Measurements from ENCODE around the gene TUBB8.

TUBB8 gene

GRCh38 chr10:91313-91712 is 42.2 kb upstream of the TUBB8 start:
- TF ChIP-seq CTCF (IDR thresholded peaks at IDR 0.05; ENCODE audit: borderline replicate concordance, control extremely low read depth, extremely low read depth, insufficient read depth, missing control alignments) = no peak
- no peak for DNase-seq (ENCODE audit: low spot score)
- in situ Hi-C loops (cut with MboI; ENCODE audit: low sequenced_read_pairs, unreplicated experiment) = no loop called here

- in situ Hi-C loops (cut with MboI; ENCODE audit: low sequenced_read_pairs, unreplicated experiment) = no loop called here
- no peak for TF ChIP-seq CTCF (IDR thresholded peaks at IDR 0.05; ENCODE audit: borderline replicate concordance, control extremely low read depth, extremely low read depth, insufficient read depth, missing control alignments)
- no peak for DNase-seq (ENCODE audit: low spot score)
Observed at GRCh38 chr10:90161-90560, 41.1 kb upstream of the TUBB8 start.

- no peak for DNase-seq (ENCODE audit: low spot score)
- in situ Hi-C loops (cut with MboI; ENCODE audit: low sequenced_read_pairs, unreplicated experiment) = no loop called here
- no peak for TF ChIP-seq CTCF (IDR thresholded peaks at IDR 0.05; ENCODE audit: borderline replicate concordance, control extremely low read depth, extremely low read depth, insufficient read depth, missing control alignments)
Observed at GRCh38 chr10:89248-89647, 40.2 kb upstream of the TUBB8 start.

DNA sequence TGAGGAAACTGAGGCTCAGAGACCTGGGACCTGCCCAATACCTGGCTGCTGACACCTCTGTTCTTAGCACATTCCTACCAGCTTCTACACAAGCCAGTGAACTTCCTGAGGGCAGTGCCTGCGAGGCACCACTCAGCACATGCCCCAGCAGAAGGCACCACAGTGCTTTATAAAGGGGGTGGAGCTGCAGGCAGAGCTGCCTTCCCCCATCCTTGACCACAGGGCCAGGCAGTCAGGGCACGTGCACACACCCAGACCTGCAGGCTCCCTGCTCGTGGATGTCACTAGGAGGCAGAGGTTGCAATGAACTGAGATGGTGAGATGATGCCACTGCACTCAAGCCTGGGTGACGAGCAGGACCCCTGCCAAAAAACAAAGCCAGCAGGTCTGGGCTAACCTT is 39.2 kb upstream of the TUBB8 start:
- DNase-seq (ENCODE audit: low spot score) = no peak
- in situ Hi-C loops (cut with MboI; ENCODE audit: low sequenced_read_pairs, unreplicated experiment) = no loop called here
- TF ChIP-seq CTCF (IDR thresholded peaks at IDR 0.05; ENCODE audit: borderline replicate concordance, control extremely low read depth, extremely low read depth, insufficient read depth, missing control alignments) = no peak

DNA sequence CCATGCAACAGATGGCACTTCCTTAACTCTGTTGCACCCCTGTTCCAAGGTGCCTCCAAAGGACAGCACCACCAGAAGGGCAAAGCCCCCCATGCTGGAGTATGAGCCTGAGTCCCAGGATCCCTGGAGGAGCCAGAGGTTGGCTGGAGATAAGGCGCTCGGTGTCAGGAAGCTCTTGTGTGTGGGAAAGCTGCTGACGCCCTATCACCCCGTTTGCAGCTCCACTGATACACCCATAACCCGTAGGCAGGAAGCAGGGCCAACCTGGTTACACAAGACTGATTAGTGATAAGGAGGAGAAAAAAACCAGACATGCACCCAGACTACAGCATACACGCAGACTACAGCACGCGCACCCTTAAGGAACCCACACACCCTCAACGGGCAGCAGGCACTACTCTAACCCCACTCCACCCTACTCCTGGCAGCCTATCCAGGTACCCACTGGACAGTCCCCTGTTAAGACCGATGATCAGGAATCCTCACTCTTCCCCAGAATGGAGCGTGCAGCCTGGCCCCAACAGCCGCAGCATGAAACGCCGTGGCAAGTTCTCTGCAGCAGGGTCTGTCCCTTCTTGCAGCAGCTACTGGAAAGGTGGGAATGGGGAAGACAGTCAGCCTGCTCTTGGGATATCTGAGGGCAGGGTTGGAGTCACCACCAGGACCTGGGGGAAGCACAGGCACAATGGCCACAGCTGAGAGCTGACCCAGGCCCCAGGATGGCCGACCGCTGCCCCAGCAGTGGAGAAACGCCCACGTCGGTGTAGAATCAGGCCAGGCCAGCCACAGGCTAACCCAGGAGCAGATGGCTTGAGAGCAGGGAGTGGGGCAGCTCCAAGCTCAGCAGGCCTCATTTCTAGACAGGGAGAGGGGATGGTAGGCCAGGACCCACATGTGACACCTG is 38.3 kb upstream of the TUBB8 start:
- no peak for DNase-seq (ENCODE audit: low spot score)
- in situ Hi-C loops (cut with MboI; ENCODE audit: low sequenced_read_pairs, unreplicated experiment) = no loop called here
- no peak for TF ChIP-seq CTCF (IDR thresholded peaks at IDR 0.05; ENCODE audit: borderline replicate concordance, control extremely low read depth, extremely low read depth, insufficient read depth, missing control alignments)

DNA sequence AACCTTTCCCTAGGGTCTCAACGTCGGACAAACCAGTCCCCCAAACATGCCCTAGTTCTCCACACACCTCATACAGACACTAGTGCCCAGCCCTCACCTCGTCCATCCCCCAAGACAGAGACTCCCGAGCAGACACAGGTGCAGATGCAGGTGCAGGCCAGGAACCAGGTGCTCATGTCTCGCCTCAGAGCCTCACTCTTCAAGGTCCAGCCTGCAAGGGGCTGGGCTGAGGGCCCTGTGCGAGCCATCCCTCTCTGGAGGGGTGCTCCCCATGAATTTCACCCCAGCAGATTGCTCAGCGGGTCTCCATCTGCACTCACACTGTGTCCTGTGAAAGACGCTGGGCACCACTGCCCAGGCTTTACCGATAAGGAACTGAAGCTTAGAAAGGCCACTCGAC is 36.9 kb upstream of the TUBB8 start:
- no peak for DNase-seq (ENCODE audit: low spot score)
- in situ Hi-C loops (cut with MboI; ENCODE audit: low sequenced_read_pairs, unreplicated experiment) = no loop called here
- no peak for TF ChIP-seq CTCF (IDR thresholded peaks at IDR 0.05; ENCODE audit: borderline replicate concordance, control extremely low read depth, extremely low read depth, insufficient read depth, missing control alignments)
